Esophagus squamous epithelium (tissue), 4 donors: ENCODE results near the gene BCDIN3D.

ENCODE experiments used
- CTCF ChIP-seq, 6 experiments: fragments of 450-650 bp in 4 of 6; fragments of 200-600 bp in 2 of 6; sonication (generic) in 2 of 6; IDR thresholded peaks; one replicate each; pipeline ENCODE4 v1.5.1; 2016 to 2019; ENCODE audit warnings: antibody characterized with exemption in 6 of 6, mild to moderate bottlenecking in 4 of 6, moderate library complexity in 4 of 6
- POLR2A ChIP-seq, 4 donors: fragments of 450-650 bp; IDR thresholded peaks; one replicate each; pipeline ENCODE4 v1.6.1; 2017; ENCODE audit warnings: antibody characterized with exemption in 4 of 4, mild to moderate bottlenecking in 4 of 4, moderate library complexity in 3 of 4

GRCh38 chr12:49805409-49805808 is 37.5 kb downstream of the BCDIN3D start:
- TF ChIP-seq CTCF (IDR thresholded peaks at IDR 0.05): no peak
- TF ChIP-seq POLR2A (IDR thresholded peaks at IDR 0.05): no peak
